ENCODE data around the gene MAMSTR.
A peak's percentile ranks its signal among the peaks of the same experiment; 100 is the strongest.

Gene MAMSTR

DNA sequence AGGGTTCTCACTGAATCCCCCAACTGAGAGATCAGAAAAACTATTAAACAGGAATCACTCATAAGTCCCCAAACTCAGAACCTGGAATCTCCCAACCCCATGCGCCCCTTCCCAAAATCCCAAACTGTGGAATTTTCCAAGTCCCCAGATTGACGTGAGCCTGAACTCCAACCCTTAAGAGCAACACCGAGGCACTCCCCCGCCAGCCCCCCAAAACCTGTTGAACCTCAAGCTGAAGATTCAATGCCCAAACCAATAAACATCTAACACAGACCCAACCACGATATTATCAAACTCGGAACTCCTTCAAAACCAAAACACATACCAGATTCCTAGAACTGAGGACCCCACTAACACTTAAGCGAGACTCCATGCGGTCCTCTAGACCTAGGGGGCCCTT, 26.6 kb upstream of the MAMSTR start:
- no peak for DNase-seq

DNA sequence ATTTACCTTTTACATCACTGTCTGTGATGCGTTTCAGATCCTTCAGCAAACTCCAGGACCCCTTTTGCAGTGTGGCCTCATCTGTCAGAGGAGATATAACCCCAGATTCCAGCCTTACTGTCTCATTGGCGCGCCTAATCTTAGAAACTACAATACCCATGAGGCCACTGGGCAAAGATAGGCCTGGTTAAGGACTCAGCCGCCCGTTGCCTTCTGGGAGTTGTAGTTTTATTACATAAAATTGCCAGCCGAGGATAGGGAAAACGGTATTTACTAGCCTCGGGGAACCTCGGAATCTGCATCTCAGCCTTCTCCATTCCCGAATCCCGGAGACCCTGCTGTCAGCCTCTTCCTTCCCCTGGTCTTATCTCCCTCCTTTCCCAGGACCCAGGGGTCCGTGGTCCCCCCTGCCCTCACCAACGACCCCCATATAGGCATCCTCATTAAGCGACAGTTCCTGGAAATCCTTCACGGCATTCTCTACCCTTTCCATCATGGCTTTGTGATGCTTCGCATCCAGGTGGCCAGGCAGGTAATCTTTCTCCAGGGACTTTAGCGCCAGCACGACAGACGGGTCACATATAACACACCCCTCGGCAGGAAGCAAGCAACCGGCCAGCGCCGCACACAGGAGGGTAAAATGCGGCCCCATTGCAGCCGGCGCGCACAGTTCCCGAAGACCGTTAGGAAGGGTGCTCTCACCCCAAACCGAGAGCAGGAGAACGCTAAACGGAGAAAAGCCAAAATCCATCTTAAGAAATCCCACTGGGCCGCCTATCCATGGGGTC, 25.9 kb upstream of the MAMSTR start:
- DNase-seq, result peak; percentile 33

DNA sequence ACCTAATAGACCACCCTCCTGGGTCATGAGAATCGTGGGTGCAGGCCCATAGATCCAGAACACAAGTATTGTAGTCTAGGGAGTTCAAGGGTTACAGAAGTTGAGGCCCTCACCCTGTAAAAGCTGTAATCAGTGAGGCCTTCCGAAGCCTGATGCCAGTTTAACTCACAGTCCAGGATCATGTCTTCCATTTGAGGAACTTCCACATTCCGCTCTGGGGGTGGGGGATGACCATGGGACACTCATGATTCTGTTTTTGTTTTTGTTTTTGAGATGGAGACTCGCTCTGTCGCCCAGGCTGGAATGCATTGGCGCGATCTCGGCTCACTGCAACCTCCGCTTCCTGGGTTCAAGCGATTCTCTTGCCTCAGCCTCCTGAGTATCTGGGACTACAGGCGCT, 22.6 kb upstream of the MAMSTR start:
- DNase-seq, result no peak

DNA sequence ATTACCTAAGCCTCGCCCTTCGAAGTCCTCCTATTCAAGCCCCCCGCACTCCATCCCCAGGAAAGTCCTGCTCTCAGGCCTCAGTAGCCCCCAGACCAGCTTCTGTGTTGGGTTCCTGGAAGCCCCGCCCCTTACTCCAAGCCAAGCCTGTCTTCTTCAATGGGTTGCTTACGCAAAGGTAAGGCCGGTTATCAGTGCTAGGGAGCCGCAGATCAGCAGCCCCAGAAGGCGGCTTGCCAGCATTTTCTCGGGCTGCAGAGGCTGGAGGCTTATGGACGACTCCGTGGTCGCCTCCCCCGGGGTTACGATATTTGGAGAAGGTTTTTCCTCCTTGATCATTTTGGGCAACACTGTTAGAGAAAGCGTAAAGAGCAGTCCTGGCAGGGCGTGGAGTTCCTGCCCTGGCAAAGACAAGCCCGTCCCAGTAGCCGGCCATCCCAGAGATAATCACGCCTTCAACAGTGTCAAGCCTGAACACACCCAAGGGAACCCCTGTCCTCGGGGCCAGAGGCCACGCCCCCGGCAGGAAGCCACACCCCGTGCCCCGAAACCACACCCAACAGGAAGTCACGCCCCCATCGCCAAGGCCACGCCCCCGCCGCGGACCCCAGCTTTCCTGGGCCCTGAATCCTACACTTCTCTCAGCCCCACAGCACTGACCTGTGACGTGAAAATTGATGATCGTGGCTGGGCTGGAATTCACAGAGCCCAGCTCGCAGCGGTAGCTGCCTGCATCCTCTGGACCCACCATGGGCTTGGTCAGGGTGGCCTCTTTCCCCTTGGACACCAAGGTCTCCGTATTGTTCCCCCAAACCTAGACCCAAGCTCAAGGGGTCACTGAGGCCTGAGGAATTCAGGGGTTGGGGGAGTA, 21.8 kb upstream of the MAMSTR start:
- no peak for DNase-seq

DNA sequence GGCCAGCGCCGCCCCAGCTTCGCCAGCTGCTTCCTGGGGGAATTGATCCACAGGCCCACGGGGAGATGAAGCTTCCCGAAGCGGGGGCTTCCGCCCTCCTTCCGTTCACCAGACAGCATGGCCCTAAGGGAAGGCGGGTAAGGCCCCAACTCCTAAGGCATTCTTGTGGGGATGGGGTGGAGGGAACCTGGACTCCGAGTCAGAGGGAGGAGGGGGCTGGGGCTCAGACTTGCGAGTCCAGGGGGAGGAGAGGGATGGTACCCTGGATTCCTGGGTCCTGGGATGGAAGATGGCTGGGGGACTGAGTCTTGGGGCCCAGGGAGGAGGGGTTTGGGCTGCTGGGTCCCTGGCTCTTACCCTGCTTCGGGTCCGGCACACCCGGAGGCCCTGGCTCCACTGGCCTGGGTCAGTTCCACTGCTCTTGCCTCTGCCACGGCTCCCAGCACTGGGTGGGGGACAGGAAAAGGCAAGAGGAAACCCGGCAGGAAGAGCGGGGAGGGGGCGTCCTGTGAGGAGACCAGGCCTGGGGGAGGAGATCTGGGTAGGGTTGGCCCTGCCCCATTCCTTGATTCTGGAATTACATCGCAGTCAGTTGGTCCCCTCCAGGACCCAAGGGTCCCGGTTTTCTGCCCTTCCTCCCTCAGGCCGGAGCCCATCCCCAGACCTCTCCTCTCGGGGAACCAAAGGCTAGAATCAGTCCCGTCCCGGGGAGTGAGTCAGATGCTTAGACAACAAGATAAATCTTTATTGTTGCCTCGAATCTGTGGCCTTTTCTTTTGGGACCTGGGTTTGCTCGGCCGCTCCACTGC, 20.8 kb upstream of the MAMSTR start, which contains the start of gene RASIP1:
Gene RASIP1 (minus strand): TSS at position 447 of the 809 bp plus-strand sequence. CDS start 328 bp downstream, at position 119.
- DNase-seq, result no peak

DNA sequence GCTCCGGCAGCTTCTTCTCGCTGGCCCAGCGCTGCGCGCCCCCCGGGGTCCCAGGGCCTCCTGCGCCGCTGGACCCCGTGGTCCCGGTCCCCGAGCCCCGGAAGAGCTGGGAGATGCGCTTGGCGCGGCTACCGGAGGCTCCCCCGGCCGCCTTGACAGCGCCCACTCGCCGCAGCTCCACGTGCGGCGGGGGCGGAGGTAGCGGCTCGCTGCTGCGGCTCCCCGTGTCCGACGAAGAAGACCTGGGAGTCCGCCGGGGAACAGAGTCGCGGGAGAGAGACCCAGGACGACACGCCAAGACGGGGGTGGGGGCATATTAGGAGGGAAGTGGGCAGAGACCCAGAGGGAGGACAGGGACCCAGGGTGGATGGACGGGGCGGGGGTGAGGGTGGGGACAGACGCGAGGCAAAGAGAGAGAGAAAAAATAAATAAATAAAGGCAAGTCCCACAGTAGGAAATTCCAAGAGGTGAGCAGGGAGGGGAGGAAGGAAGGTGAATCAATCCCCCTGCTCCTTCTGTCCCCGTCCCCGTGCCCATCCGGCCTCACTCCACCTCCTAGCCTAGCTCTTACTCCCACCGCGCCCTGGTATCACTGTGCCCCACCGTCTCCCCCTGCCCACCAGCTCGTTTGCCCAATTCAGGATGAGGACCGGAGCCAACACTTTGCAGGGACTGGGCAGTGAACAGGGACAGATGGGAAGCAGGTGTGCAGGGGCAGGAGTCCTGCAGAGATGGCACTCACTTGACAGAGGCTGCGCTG, 20.1 kb upstream of the MAMSTR start:
- peak; percentile 46 for DNase-seq

DNA sequence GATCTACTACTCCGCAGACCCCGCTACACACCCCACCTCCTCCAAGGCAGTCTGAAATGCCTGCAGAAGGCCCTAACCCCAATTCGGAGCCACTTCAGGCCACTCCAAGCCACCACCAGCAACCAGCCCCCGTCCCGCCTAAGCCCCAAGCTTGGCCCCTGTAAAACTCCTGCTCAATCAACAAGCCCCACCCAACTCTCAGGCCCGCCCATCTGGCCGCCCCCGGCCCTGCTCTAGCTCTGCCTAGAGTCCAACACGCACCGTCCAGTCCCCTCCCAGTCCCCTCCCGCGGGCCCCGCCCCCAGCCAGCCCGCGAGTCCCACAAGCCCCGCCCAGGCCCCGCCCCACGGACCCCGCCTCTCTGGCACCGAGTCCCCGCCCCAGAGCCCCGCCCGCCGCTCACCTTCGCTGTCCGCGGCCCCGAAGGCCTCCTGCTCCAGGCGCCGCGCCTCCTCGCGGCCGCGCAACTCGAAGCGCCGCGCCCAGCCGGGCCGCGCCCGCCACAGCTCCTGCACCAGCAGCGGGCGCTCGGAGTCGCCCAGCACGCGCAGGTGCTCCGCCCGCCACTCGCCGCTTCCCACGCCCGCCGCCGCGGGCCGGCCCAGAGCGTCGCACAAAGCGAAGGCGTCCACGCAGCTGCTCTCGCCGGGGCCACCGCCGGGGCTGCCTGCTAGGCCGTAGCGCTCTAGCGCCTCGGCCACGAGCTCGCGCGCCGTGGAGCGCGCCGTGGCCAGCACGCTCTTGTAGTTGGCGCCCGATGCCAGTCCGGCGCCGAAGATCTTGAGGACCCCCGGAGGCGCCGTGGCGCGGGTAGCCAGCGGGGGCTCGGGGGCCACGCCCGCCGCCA, 19.3 kb upstream of the MAMSTR start:
- DNase-seq, result peak; percentile 90

DNA sequence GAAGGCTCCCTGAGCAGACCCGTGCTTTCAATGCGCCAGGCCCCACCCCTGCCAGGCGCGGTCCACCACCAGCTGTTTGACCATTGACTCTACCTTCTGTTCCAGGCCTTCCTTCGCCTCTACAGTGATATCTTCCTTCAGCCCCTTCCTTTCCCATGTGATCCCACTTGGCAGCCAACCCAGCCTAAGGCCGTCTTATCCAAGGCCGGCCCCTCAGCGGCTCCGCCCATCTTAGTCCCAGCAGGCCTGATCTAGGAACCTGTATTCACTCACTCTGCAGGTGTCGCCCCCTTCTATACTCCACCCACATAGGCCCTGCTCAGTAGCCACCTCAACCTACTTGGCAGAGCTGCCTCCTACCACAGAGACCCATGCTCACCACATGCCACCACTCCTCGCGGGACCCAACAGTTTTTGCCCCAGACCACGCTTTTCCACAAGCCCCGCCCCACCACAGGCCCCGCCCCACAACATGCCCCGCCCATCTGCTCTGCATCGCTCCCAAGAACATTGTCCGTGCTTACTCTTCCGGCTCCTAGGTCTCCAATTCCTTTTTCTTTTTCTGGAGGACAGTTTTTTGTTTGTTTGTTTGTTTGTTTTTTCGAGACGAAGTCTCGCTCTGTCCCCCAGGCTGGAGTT, 18.0 kb upstream of the MAMSTR start:
- DNase-seq, result peak; percentile 27

DNA sequence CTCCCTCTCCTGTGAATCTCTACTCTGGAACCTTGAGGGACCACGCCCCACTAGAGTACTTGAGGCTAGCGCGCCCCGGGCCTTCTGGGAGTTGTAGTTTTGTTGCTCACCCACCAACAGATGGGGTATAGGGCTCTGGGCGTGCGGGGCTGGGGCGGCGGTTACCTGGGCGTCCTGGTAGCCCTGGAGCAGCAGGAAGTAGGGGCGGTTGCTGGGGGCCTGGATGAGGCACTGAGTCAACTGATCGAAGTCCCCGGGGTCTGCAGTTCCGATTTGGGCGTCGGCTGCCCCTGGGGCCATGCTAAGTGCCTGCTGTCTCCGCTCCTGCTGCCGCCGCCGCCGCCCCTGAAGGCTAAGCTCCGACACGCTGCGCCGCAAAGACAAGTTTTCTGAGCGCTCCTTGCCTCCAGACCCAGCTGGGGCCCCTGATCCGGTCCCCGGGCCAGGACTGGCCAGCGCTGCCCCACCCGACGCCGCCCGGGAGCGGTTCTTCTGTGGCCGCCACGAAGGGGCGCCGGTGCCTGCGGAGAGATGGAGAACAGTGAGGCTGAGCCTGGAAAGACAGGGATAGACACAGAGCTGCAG, 15.6 kb upstream of the MAMSTR start:
- peak; percentile 73 for DNase-seq

DNA sequence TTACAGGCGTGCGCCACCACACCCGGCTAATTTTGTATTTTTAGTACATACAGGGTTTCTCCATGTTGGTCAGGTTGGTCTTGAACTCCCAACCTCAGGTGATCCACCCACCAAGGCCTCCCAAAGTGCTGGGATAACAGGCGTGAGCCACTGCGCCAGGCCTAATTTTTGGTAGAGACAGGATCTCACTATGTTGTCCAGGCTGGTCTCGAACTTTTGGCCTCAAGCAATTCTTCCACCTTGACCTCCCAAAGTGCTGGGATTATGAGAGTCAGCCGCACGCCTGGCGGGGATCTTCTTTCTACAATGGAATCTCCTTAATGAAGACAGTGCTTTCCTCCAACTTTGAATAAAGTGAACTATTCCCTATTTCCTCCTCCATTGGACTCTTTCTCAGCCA, 15.1 kb upstream of the MAMSTR start:
- DNase-seq, result no peak

DNA sequence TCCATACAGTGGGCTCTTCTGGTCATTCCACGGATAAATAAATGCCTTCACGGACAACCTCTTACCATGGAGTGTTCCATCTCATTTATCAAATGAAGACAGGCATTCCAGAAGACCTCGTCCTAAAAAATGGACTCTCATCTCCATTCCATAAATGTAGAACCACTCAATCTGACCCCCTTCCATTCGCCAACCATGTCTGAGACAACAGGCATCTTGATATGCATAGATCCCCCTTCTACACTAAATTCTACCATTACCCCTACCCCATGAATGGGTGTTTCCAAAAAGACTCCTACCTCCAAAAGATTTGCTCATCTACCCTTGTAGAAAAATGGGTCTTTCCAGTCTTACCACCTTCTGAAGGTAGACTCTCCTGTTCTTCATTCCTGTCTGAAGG, 11.9 kb upstream of the MAMSTR start:
- DNase-seq, result no peak

DNA sequence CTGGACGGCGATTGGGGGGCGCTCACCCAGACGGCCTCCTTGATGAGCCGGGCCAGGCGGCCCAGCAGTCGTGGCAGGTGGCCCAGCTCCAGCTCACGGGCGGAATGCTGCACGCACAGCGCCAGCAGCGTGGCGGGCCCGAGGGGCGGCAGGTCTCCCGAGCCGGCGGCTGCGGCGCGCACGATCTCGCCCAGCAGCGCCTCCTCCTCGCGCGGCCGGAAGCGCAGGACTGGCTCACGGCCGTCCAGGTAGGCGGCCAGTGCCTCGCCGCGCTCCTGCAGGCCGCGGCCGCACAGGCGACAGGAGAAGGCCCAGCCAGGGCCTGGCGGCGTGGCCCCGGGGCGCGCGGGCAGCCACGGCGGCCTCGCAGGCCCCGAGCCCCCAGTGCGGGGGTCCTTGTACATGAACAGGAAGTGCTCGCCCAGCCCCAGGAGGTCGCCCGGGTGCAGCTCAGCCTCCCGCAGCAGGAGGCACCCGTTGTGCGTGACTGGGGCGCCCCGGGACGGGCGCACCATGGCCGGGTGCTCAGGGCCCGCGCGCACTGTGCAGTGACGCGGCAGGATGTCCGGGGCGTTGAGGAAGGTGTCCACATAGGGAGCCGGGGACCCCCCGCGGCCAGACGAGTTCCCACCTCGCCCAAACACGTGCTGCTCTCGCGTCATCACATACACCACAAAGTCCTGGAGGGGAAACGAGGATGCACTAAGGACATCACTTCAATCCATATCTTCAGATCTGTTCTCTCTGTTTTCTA, 9.6 kb upstream of the MAMSTR start:
- no peak for DNase-seq

DNA sequence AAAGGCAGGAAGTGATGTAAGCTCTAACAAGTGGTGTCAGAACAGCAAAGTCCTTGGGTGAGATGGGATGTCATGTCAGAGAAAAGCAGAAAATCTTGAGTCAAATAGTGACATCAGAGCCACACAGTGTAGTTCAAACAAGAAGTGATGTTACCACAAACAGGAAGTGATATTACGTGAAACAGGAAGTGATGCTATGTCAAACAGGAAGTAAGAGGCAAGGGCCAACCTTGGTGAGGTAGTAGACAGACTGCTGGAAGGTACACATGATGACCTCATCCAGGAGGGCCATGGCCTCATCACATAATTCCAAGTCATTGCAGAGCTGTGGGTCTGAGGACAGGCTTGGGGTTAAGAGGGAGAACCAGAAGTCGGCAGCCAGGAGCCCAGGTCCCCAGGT, 7.0 kb upstream of the MAMSTR start:
- DNase-seq, result no peak

DNA sequence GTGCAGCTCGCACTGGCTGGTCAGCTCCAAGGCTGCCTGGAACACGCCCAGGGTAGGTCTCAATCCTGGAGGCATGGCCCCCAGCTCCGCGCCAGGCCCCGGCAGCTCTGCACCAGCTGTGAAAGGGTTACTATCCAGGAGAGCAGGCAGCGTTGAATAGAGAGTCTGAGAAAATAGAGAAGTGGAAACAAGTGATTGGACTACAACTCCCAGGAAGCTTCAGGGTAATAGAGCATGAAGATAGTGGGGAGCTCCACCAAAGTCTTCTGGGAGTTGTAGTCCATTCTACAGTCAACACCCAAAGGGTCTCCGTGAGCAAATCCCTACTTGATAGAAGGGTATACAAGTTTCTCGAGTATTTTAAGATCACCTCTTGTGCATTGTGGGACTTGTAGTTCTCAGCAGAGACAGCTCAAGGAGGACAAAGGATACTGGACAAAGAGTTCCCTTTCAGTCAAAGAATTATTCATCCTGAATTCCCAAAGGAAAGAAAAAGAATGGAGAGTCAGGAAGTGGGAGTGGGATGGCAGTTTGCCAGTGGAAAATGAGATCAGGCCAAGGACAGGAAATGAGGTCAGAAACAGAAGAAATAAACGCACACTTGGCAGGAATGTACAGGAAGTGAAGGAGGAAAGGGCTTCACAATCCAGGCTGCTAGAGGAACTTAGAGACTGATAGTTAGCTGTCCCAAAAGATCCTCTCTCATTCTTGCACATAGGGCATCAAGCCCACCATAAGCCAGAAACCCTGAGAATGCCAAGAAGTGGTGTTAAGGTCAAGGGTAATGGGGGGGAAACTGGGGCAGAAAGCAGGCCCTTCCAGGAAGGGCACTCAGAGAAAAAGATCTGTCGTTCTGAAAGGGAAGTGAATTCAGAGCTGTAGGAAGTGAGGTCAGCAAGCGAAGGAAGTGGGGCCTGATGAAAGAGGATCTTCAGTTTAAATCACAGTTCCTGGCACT, 5.5 kb upstream of the MAMSTR start:
- DNase-seq, result peak; percentile 23

DNA sequence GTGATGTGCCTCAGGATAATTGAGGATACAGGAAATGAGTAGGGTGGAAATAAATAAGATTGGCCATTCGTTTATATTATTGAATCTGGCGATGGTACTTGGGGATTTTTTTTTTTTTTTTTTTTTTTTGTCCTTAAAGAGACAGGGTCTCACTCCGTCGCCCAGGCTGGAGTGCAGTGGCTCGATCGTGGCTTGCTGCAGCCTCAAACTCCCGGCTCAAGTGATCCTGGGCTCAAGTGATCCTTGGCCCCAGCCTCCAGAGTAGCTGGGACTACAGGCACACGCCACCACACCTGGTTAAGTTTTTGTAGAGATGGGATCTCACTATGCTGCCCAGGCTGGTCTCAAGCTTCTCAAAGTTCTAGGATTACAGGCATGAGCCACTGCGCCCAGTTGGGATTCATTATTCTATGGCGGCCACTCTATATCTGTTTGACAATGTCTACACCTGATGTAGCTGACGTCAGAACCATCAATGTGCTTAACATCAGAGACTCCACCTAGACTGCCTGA, 2.7 kb upstream of the MAMSTR start:
- DNase-seq, result no peak

DNA sequence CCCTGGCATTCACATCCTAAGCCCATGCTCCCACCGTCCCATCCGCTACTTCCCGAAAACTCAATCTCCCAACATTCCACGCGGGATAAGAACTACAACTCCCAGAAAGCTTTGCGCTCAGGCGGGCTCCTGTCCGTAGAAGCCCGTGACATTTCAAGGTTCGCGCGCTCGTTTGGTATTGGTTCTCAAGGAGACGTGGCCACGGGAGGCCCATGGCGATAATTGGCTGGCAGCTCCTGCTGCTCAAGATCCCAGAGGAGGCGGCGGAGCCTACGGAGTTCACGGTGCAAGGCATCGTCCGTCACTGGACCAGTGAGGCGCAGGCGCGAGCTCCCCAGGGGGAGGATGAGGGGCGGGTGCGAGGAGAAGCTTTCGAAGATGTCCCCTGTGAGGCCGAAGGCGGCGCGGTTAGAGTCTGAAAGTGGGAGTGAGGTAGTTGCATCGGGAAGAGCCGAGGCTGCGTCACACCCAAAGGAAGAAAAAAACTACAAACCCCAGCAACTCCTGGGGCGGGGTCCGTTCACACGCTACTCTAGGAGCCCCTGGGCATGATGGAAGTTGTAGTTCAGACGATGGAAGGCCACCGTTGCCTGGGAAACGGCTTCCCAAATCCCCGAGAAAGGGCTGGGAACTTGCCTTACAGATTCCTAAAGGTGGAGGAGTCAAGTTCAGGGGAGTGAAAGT, 1.2 kb upstream of the MAMSTR start:
- peak; percentile 97 for DNase-seq

DNA sequence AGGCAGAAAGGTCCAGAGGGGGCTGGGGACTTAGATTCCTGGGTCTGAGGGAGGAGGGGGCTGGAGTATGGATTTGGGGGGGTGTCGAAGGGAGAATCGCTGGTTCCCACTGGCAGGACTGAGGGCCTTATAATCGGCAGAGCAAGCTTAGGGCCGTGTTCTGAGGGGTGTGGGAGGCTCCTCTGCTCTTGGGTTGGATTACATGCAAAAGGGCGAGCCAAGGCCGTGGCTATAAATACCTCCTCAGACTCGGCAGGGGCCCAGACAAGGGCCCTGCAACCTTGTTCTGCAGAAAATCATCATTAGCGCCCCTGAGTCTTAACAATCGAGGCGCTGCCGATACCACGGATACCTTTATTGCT, 707 bp upstream of the MAMSTR start:
- DNase-seq, result no peak

DNA sequence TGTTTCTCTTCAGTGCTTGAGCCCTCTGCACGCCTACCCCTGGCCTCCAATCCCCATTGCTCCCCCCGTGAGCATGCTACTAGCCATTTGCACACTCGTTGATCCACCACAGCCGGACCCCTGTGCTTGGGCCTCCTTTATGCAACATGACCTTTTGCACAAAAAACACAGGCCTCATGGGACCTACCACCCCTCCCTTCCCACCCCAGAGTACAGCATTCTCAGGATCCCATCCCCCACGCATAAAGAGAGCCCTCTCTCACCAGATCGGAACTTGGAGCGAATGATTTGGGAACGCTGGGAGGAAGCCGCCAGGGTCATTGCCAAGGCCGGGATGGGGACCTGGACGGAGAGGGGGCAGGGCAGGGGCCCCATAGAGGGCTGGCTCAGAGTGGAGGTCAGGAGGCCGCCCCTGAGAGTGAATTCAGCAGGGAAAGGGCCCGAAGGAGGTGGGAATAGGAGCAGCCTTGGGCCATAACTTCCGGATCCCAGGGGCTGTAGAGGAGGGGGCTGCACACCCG, 754 bp downstream of the MAMSTR start:
- DNase-seq, result no peak
